ENCODE results near the gene BOC. TPM values are rescaled to one million over a fixed set of nuclear protein-coding genes. Genes with fewer than 3 reads are reported as not detected.

BOC gene
- total RNA-seq, 2 donors from 2014 or later, result 1.9 to 9.8 TPM

- Histone ChIP-seq H3K9ac (ENCODE audit: low read depth in 2 of 2, low read length in 2 of 2) (peak overlapping the region; percentile 32 to 48), H3K4me3 (peak overlapping the region; percentile 47), H3K27ac (peak overlapping the region; percentile 47), H3K36me3 (no peaks in the 10 kb centered on the region), H3K27me3 (peaks cover 18% of the 10 kb centered on the region), H3K4me1 (no peaks in the 10 kb centered on the region), H3K9me3 (no peaks in the 10 kb centered on the region)
- peak; percentile 19 for DNase-seq
- TF ChIP-seq, protein P1, sequence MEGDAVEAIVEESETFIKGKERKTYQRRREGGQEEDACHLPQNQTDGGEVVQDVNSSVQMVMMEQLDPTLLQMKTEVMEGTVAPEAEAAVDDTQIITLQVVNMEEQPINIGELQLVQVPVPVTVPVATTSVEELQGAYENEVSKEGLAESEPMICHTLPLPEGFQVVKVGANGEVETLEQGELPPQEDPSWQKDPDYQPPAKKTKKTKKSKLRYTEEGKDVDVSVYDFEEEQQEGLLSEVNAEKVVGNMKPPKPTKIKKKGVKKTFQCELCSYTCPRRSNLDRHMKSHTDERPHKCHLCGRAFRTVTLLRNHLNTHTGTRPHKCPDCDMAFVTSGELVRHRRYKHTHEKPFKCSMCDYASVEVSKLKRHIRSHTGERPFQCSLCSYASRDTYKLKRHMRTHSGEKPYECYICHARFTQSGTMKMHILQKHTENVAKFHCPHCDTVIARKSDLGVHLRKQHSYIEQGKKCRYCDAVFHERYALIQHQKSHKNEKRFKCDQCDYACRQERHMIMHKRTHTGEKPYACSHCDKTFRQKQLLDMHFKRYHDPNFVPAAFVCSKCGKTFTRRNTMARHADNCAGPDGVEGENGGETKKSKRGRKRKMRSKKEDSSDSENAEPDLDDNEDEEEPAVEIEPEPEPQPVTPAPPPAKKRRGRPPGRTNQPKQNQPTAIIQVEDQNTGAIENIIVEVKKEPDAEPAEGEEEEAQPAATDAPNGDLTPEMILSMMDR (IDR thresholded peaks at IDR 0.05), result no peak
- intact Hi-C loops (cut with DNase I), result no loop called here
Measured at GRCh38 chr3:113210604-113211329, 590 bp upstream of the BOC start.

DNA sequence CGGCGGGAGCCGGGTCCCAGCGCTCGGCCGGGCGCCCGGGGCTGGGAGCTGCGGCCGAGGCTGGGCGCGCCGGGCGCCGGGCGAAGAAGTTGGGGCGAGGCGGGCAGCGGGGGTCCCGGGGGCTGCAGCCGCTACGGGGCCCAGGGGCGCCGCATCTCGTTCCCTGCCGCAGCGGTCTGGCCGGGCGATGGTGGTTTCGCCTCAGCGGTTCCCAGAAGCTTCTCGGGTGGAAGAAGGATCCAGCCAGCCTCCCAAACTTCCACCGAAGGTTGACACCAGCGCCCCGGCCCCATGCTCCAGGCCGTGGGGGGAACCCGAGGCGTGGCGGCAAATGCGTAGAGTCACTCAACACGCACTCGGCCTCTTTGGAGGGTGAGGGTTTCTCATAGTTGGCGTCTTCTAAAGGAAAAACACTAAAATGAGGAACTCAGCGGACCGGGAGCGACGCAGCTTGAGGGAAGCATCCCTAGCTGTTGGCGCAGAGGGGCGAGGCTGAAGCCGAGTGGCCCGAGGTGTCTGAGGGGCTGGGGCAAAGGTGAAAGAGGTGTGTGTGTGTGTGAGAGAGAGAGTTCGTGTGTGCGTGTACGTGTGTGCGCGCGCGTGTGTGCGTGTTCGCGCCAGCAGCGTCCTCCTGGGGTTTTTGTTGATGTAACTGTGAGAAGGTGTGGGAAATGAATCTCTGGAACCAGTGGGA, 940 bp downstream of the BOC start:
- TF ChIP-seq, protein P1 (IDR thresholded peaks at IDR 0.05), result no peak
- Histone ChIP-seq H3K4me3 (peak overlapping the region; percentile 47), H3K4me1 (no peaks in the 10 kb centered on the region), H3K9me3 (no peaks in the 10 kb centered on the region), H3K27me3 (peaks cover 18% of the 10 kb centered on the region), H3K9ac (ENCODE audit: low read depth in 2 of 2, low read length in 2 of 2) (peak overlapping the region; percentile 61 to 70), H3K27ac (peak overlapping the region; percentile 23), H3K36me3 (no peaks in the 10 kb centered on the region)
- no peak for DNase-seq
- intact Hi-C loops (cut with DNase I), result no loop called here

DNA sequence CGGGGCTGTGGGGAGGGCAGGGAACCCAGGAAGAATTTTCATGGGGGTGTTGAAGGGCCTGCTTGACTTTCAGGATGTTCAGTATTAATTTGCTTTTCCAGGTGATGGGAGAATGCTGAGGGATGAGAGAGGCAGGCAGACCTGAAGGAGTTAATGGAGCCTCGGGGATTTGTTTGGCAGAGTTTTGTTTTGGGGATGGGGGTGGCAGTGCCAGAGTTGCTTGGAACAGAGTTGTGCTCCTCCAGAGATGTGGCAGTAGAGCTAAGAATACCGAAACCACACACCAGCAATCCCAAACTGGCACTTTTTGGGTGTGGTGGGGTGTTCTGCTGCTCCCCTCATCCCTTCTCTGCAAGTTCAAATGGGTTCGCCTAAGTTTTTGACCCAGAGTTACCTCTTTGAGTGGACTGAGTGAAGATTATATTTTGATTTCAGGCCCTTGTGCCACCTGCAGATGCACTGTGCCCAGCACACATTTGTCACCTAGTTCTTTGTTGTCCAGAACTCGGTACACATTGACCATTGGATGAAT, 1.6 kb downstream of the BOC start:
- intact Hi-C loops (cut with DNase I), result no loop called here
- TF ChIP-seq, protein P1 (IDR thresholded peaks at IDR 0.05), result no peak
- Histone ChIP-seq H3K36me3 (no peaks in the 10 kb centered on the region), H3K27me3 (peaks cover 18% of the 10 kb centered on the region), H3K9me3 (no peaks in the 10 kb centered on the region), H3K4me3 (peak overlapping the region; percentile 47), H3K9ac (ENCODE audit: low read depth in 2 of 2, low read length in 2 of 2) (peak overlapping the region; percentile 61 to 70), H3K27ac (peak overlapping the region; percentile 23), H3K4me1 (no peaks in the 10 kb centered on the region)
- no peak for DNase-seq

DNA sequence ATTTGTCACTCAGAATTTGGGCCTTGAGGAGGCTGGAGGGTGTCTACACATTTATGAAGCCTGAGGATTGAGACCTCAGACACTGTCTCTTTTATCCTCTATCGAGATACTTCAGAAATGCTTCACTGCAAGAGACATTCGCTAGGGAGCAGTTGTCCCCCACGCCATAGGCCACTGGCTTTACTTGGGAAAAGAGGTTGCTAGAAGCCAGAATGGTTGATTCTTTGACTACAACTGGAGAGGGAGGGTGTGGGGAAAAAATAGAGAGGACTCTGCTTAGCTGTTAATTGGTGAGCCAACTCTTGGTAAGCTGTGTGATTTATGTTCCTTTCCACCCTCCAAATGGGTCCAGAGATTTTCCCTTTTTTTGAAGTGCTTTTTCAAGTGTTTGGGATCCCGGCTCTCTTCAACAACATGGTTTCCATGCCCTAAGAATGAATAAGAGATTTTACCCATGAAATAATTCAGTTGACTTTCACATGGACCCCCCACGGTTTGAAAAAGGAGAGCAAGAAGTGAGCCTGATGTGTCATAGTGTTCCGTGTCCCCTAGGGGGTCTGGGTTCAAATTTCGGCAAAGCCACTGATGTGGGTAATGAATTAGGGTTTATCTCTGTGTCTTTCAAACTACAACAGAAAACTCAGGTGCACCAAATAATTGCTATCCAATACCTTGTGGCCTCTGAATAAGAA, 2.7 kb downstream of the BOC start:
- DNase-seq, result no peak
- TF ChIP-seq, protein P1 (IDR thresholded peaks at IDR 0.05), result no peak
- Histone ChIP-seq H3K4me1 (no peaks in the 10 kb centered on the region), H3K9ac (ENCODE audit: low read depth in 2 of 2, low read length in 2 of 2) (no peak overlapping the region), H3K9me3 (no peaks in the 10 kb centered on the region), H3K4me3 (no peak overlapping the region), H3K27ac (no peak overlapping the region), H3K27me3 (peaks cover 18% of the 10 kb centered on the region), H3K36me3 (no peaks in the 10 kb centered on the region)
- intact Hi-C loops (cut with DNase I), result no loop called here

GRCh38 chr3:113214917-113215595, 3.7 kb downstream of the BOC start:
- no peaks in the 10 kb centered on the region for H3K36me3 ChIP-seq
- TF ChIP-seq, protein P1 (IDR thresholded peaks at IDR 0.05), result no peak
- peaks cover 18% of the 10 kb centered on the region for H3K27me3 ChIP-seq
- no peak overlapping the region for H3K9ac ChIP-seq (ENCODE audit: low read depth in 2 of 2, low read length in 2 of 2)
- intact Hi-C loops (cut with DNase I), result no loop called here
- no peak overlapping the region for H3K4me3 ChIP-seq
- no peaks in the 10 kb centered on the region for H3K9me3 ChIP-seq
- no peaks in the 10 kb centered on the region for H3K4me1 ChIP-seq
- no peak overlapping the region for H3K27ac ChIP-seq
- no peak for DNase-seq

Data from colonic mucosa (tissue), 4 donors.